ENCODE results near the gene CAMTA1. TPM values are rescaled to one million over a fixed set of nuclear protein-coding genes. Genes with fewer than 3 reads are reported as not detected.

CAMTA1 gene
- polyA plus RNA-seq, 1 experiment = 23.1 TPM

- Histone ChIP-seq H3K4me3 (ENCODE audit: low read depth, low read length) (no peak overlapping the region), H3K36me3 (ENCODE audit: control insufficient read depth, insufficient read depth, low read length) (no peaks in the 10 kb centered on the region), H3K27me3 (ENCODE audit: control insufficient read depth, insufficient read depth, low read length) (peaks cover 6% of the 10 kb centered on the region; the same call in 1 of the 2 replicates)
- ChIA-PET POLR2A (no interaction called here), CTCF (no interaction called here)
- no peak for DNase-seq (ENCODE audit: low read depth)
- no peak for TF ChIP-seq CTCF (IDR thresholded peaks at IDR 0.05; ENCODE audit: insufficient read depth, low read depth, low read length)
Observed at GRCh38 chr1:7624791-7625355, 839.6 kb downstream of the CAMTA1 start.

DNA sequence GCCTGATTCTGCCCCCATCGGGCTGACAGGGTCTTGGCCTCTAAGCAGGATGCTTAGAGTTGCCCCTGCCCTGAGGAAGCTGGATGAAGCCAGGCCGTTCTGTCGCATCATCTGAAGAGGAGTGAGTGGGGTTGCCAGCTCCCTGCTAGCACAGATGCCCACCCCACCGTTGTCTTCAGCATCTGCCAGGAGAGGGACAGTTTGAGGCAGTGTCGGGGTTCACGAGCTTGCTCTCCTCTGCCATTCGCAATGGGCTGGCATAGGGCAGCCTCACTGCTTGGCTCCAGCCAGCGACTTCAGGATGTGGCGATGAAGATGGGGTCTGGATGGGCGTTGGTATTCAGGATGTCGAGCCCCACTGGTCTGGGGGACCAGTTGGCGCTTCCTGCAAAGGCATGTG is 840.1 kb downstream of the CAMTA1 start:
- CTCF ChIA-PET = no interaction called here

GRCh38 chr1:7628273-7628672 is 843.0 kb downstream of the CAMTA1 start:
- no peak for TF ChIP-seq CTCF (IDR thresholded peaks at IDR 0.05; ENCODE audit: insufficient read depth, low read depth, low read length)
- Histone ChIP-seq H3K4me3 (ENCODE audit: low read depth, low read length) (no peak overlapping the region), H3K27me3 (ENCODE audit: control insufficient read depth, insufficient read depth, low read length) (peaks cover 6% of the 10 kb centered on the region), H3K36me3 (ENCODE audit: control insufficient read depth, insufficient read depth, low read length) (no peaks in the 10 kb centered on the region)
- ChIA-PET CTCF (no interaction called here), POLR2A (no interaction called here)
- no peak for DNase-seq (ENCODE audit: low read depth)

More for the DNA sequence above, 840.1 kb downstream of the CAMTA1 start:
- Histone ChIP-seq H3K27me3 (ENCODE audit: control insufficient read depth, insufficient read depth, low read length) (peaks cover 6% of the 10 kb centered on the region; the same call in 1 of the 2 replicates), H3K4me3 (ENCODE audit: low read depth, low read length) (no peak overlapping the region), H3K36me3 (ENCODE audit: control insufficient read depth, insufficient read depth, low read length) (no peaks in the 10 kb centered on the region)
- no peak for DNase-seq (ENCODE audit: low read depth)
- POLR2A ChIA-PET = no interaction called here
- TF ChIP-seq CTCF (IDR thresholded peaks at IDR 0.05; ENCODE audit: insufficient read depth, low read depth, low read length) = no peak

DNA sequence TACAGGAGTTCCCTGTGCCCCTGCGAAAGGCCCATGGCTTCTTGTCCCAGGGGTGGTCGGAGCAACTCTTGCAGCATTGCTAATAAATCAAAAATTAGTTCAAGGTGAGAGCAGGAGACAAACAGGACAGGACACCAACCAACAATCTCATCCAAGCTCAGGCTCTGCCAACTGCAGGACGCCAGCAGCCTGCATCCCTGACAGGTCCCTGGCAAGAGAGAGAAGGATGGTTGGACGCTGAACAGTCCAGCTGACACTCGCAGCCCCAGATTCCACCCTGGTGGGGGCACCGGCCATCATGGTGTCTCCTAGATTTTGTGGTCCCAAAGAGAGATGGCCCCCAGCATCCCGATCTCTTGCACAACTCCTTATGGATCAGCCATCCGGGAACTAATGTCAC is 843.8 kb downstream of the CAMTA1 start:
- CTCF ChIA-PET = no interaction called here
- Histone ChIP-seq H3K27me3 (ENCODE audit: control insufficient read depth, insufficient read depth, low read length) (peaks cover 6% of the 10 kb centered on the region), H3K36me3 (ENCODE audit: control insufficient read depth, insufficient read depth, low read length) (no peaks in the 10 kb centered on the region), H3K4me3 (ENCODE audit: low read depth, low read length) (no peak overlapping the region)
- no peak for TF ChIP-seq CTCF (IDR thresholded peaks at IDR 0.05; ENCODE audit: insufficient read depth, low read depth, low read length)
- DNase-seq (ENCODE audit: low read depth) = no peak
- POLR2A ChIA-PET = interaction anchor here (0.6 kb wide), 1 partner anchor 16 kb away, joined by 4 read pairs; no protein-coding TSS in a partner anchor

GRCh38 chr1:7629465-7630195 is 844.4 kb downstream of the CAMTA1 start:
- ChIA-PET POLR2A (no interaction called here), CTCF (no interaction called here)
- no peak for DNase-seq (ENCODE audit: low read depth)
- TF ChIP-seq CTCF (IDR thresholded peaks at IDR 0.05; ENCODE audit: insufficient read depth, low read depth, low read length) = no peak
- Histone ChIP-seq H3K4me3 (ENCODE audit: low read depth, low read length) (no peak overlapping the region), H3K27me3 (ENCODE audit: control insufficient read depth, insufficient read depth, low read length) (peaks cover 6% of the 10 kb centered on the region), H3K36me3 (ENCODE audit: control insufficient read depth, insufficient read depth, low read length) (no peaks in the 10 kb centered on the region)
